IMR-90 (cell line): ENCODE data around the gene PCDHB6.
"Not testable (repeated sequence)": the region's sequence is repeated elsewhere in the genome, so short reads cannot be mapped to it uniquely, and the experiment has no call there.

Experiments used
- BHLHE40 ChIP-seq: fragments of 150-350 bp; IDR thresholded peaks from 2 replicates; pipeline ENCODE4 v1.6.1; 2016; ENCODE audit warnings: mild to moderate bottlenecking, low read depth, low read length
- CEBPB ChIP-seq: IDR thresholded peaks from 2 replicates; pipeline ENCODE4 v1.6.1; 2012; ENCODE audit warnings: low read depth, low read length, improper control_type of control experiment
- MAZ ChIP-seq: IDR thresholded peaks from 2 replicates; pipeline ENCODE4 v1.6.1; 2012; ENCODE audit warnings: low read depth, mild to moderate bottlenecking, low read length, improper control_type of control experiment, moderate library complexity, borderline replicate concordance
- POLR2A ChIP-seq: IDR thresholded peaks from 2 replicates; pipeline ENCODE4 v1.6.1; 2012; ENCODE audit warnings: mild to moderate bottlenecking, low read depth, low read length

DNA sequence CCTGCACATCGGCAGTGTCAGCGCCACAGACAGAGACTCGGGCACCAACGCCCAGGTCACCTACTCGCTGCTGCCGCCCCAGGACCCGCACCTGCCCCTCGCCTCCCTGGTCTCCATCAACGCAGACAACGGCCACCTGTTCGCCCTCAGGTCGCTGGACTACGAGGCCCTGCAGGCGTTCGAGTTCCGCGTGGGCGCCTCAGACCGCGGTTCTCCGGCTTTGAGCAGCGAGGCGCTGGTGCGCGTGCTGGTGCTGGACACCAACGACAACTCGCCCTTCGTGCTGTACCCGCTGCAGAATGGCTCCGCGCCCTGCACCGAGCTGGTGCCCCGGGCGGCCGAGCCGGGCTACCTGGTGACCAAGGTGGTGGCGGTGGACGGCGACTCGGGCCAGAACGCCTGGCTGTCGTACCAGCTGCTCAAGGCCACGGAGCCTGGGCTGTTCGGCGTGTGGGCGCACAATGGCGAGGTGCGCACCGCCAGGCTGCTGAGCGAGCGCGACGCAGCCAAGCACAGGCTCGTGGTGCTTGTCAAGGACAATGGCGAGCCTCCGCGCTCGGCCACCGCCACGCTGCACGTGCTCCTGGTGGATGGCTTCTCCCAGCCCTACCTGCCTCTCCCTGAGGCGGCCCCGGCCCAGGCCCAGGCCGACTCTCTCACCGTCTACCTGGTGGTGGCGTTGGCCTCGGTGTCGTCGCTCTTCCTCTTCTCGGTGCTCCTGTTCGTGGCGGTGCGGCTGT is 26.3 kb upstream of the PCDHB6 start:
- TF ChIP-seq BHLHE40, MAZ, POLR2A, CEBPB: not testable (repeated sequence)
